Endothelial cell of umbilical vein (primary cell): Measurements from ENCODE around the gene TSPAN14.

ENCODE experiments used
- CTCF ChIP-seq, 2 donors: IDR thresholded peaks; 1 replicate in 1 of 2; 2 replicates in 1 of 2; pipeline ENCODE4 v1.5.1; 2011; ENCODE audit warnings: low read length in 2 of 2, mild to moderate bottlenecking in 2 of 2, moderate library complexity in 2 of 2, control low read depth in 1 of 2, inconsistent platforms in 1 of 2, low read depth in 1 of 2; ENCODE audit not compliant: insufficient read depth in 1 of 2; ENCODE audit errors: extremely low read depth in 1 of 2
- EZH2 ChIP-seq: IDR thresholded peaks from 2 replicates; pipeline ENCODE4 v1.6.1; 2012; ENCODE audit warnings: borderline replicate concordance, low read depth, mild to moderate bottlenecking, moderate library complexity, low read length, inconsistent platforms; ENCODE audit not compliant: severe bottlenecking
- FOS ChIP-seq: IDR thresholded peaks from 2 replicates; pipeline ENCODE4 v1.6.1; 2011; ENCODE audit warnings: mild to moderate bottlenecking, low read length, moderate library complexity, borderline replicate concordance; ENCODE audit not compliant: insufficient read depth
- GATA2 ChIP-seq: IDR thresholded peaks from 2 replicates; pipeline ENCODE4 v1.7.0; 2011; ENCODE audit warnings: low read depth, mild to moderate bottlenecking, moderate library complexity, mixed read lengths, low read length; ENCODE audit not compliant: insufficient read length, insufficient read depth
- JUN ChIP-seq: IDR thresholded peaks from 2 replicates; pipeline ENCODE4 v1.6.1; 2011; ENCODE audit warnings: borderline replicate concordance, low read depth; ENCODE audit not compliant: insufficient read length, insufficient read depth
- MAX ChIP-seq: IDR thresholded peaks from 2 replicates; pipeline ENCODE4 v1.6.1; 2011; ENCODE audit not compliant: insufficient read depth, insufficient read length
- MYC ChIP-seq: IDR thresholded peaks from one replicate; pipeline ENCODE4 v1.6.1; 2011; ENCODE audit warnings: mild to moderate bottlenecking, low read depth, low read length
- POLR2A ChIP-seq: IDR thresholded peaks from 2 replicates; pipeline ENCODE4 v1.6.1; 2012; ENCODE audit warnings: low read depth, mild to moderate bottlenecking, control low read depth, low read length
- POLR2AphosphoS5 ChIP-seq: IDR thresholded peaks from 2 replicates; pipeline ENCODE4 v1.6.1; 2012; ENCODE audit warnings: low read depth, mild to moderate bottlenecking, control low read depth, low read length, moderate library complexity; ENCODE audit not compliant: insufficient read depth

- no peak for TF ChIP-seq CTCF (IDR thresholded peaks at IDR 0.05; ENCODE audit: extremely low read depth in 1 of 2, insufficient read depth in 1 of 2, low read depth in 1 of 2, low read length in 2 of 2)
- TF ChIP-seq EZH2: no peak
- no peak for TF ChIP-seq POLR2A
- no peak for TF ChIP-seq MAX
- no peak for TF ChIP-seq FOS
- peak; percentile 3 for TF ChIP-seq POLR2AphosphoS5
- TF ChIP-seq JUN: no peak
- no peak for TF ChIP-seq MYC
- peak; percentile 74 for TF ChIP-seq GATA2
Observed at GRCh38 chr10:80415734-80416478, 38.2 kb upstream of the TSPAN14 start.
